NCI-H187 treated with DMSO at 0.1 percent for 48 hours (cell line): ENCODE results near the gene MISP3.
"Not testable (repeated sequence)": the region's sequence is repeated elsewhere in the genome, so short reads cannot be mapped to it uniquely, and the experiment has no call there.

Experiments used
- DNase-seq: peaks from one replicate; lab custom pipeline; 2025; lab: John Stamatoyannopoulos, UW

MISP3 gene

DNA sequence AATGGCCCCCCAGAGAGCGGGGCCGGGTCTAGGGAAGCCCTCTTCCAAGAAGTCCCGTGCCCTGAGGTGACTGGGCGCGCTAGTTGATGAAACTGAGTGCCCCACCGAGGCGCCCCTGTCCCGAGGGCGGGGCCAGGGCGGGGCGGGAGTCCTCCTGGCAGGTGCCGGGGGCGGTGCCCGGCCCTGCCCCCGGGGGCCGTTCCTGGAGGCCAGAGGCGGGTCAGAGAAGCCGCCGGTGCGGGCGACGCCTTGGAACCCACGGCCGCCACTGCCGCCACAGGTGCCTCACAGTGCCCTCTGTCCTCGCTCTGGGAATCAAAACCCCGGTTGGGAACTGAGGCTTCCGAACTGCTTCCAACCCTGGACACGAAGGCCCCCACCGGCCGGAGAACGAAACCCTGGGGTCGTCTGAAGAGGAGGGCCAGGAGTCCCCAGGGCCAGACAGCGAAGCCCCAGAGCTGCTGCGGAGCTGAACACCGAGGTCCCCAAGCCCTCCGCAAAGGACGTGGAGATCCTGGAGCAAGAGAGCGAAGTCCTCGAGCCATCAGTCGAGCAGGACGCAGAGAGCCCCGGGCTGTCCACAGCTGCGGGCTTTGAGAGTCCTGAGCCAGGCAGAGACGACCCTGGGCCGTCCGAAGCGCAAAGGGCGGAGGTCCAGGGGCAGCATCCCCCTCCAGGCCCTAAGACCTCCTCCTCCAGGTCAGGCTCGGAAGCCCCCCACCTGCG is at the start of gene MISP3:
MISP3 (plus strand) TSS at position 252 of the 726 bp plus-strand sequence. CDS start 524 bp downstream, outside the sequence.
- DNase-seq = no peak

DNA sequence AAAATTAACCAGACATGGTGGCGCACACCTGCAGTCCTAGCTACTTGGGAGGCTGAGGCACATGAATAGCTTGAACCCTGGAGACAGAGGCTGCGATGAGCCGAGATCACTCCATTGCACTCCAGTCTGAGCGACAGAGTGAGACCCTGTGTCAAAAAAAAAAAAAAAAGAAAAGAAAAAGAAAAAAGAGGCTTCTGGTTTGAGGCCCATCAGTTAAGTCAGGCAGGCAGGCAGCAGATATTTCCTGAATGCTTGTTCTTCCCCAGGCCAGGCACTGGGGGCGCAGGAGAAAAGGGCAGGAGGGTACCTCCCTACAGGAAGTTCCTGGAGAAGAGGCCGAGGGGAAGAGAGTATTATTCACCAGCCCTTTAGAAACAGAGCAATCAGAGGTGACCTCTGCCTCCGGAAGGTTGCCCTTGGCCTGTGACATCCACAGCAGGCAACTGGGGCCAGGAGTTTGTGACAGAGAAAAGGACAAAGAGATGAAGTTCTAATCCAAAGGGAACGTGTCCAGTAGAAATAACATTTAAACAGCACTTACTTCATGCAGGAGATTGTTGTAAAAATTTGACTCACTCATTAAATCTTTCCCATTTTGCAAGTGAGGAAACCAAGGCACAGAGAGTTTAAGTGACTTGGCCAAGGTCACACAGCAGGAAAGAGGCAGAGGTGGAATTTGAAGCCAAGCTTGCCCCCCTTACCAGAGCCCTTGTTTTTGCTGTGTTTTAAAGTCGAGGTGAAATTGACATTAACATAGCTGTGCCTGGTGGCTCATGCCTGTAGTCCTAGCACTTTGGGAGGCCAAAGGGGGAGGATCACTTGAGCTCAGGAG is 49.0 kb upstream of the MISP3 start:
- DNase-seq = no peak

GRCh38 chr19:14026652-14027192 is 45.9 kb upstream of the MISP3 start:
- not testable (repeated sequence) for DNase-seq

DNA sequence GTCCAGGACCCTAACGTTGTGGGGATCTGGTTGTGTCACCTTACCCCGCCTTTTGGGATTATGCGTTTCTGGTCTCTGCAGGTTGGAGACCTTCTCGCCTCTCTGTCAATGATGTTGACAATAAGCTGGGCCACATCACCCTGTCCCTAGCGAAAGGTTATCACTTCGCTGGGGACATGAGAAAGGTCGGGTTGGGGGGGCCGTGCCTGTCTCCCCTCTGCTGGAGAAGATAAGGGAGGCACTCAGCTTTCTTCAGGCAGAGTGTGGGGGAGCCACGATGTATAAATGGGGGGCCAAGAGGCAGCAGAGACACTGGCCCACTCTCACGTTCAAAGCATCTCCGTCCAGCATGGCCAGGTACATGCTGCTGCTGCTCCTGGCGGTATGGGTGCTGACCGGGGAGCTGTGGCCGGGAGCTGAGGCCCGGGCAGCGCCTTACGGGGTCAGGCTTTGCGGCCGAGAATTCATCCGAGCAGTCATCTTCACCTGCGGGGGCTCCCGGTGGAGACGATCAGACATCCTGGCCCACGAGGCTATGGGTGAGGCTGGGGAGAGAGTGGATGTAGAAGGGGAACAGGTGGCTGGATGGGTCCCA is 44.6 kb upstream of the MISP3 start, which contains the start of gene RLN3:
RLN3 (plus strand) TSS at position 293 of the 595 bp plus-strand sequence; CDS start at position 350, 57 bp downstream.
- DNase-seq = no peak

DNA sequence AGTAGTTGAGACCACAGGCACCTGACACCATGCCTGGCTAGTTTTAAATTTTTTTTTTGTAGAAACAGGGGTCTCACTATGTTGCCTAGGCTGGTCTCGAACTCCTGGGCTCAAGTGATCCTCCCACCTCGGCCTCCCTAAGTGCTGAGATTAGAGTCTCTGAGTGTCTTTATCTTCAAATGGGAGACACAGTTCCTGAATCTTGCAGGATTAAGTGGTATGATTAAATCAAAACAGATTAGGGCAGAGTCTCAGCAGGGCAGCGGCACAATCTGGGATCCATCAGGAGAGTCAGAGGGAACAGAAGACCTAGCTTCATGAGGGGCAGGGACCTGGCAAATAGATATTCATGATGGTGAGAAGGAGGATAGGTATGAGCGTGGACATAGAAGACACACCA is 43.7 kb upstream of the MISP3 start:
- no peak for DNase-seq

GRCh38 chr19:14030997-14031718 is 41.4 kb upstream of the MISP3 start:
- no peak for DNase-seq

- no peak for DNase-seq
These were observed 40.7 kb upstream of the MISP3 start, which contains the start of gene IL27RA for GRCh38 chr19:14031719-14032480. Gene IL27RA (plus strand): TSS chr19:14031762. CDS start chr19:14031873, 111 bp downstream.

- DNase-seq = no peak
These were observed 38.6 kb upstream of the MISP3 start for GRCh38 chr19:14033946-14034345.

DNA sequence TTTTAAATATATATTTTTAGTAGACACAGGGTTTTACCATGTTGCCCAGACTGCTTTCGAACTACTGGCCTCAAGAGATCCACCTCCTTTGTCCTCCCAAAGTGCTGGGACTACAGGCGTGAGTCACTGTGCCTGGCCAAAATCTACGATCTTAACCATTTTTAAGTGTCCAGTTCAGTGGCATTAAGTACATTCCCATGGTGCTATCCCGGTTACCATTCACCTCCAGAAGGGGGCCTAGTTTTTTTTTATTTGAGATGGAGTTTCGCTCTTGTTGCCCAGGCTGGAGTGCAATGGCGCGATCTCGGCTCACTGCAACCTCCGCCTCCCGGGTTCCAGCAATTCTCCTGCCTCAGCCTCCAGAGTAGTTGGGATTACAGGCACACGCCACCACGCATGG is 37.4 kb upstream of the MISP3 start:
- not testable (repeated sequence) for DNase-seq

GRCh38 chr19:14035706-14036105 is 36.9 kb upstream of the MISP3 start:
- DNase-seq = no peak

DNA sequence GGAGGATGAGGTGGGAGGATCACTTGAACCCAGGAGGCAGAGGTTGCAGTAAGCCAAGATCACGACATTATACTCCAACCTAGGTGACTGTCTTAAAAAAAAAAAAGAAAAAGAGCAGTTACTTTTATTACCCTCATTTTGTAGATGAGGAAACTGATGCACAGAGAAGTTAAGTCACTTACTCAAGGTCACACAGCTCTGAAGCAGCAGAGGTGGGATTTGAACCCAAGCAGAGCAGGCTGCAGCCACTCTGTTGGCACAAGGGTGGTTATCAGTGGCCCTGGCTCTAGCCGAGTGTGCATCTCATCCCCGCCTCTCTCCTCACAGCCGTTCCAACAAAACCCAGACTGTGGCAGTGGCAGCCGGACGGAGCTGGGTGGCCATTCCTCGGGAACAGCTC is 33.4 kb upstream of the MISP3 start:
- no peak for DNase-seq

DNA sequence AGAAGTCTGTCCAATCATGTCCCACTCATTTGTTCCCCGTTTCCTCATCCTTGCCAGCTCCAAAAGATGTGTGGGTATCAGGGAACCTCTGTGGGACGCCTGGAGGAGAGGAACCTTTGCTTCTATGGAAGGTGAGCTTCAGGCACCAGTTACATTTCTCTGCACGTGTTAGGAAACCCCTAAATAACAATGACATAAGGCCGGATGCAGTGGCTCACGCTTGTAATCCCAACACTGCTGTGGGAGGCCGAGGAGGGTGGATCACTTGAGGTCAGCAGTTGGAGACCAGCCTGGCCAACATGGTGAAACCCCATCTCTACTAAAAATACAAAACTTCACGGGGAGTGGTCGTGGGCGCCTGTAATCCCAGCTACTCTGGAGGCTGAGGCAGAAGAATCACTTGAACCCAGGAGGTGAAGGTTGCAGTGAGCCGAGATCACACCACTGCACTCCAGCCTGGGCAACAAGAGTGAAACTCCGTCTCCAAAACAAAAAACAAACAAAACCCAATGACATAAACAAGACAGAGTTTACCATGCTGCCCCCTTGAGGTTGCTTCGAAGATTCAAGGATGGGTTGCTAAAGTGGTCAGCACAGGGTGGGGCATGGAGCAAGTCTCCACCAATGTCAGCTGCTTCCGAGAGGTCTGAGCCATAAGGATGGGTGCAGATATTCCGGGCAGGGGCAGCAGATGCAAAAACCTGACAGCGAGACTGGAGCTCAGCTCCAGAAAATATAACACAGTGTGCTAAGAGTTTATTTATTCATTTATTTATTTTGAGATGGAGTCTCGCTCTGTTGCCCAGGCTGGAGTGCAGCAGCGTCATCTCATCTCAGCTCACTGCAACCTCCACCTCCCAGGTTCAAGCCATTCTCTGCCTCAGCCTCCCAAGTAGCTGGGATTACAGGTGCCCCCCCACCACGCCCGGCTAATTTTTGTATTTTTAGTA is 29.7 kb upstream of the MISP3 start:
- DNase-seq = not testable (repeated sequence)

DNA sequence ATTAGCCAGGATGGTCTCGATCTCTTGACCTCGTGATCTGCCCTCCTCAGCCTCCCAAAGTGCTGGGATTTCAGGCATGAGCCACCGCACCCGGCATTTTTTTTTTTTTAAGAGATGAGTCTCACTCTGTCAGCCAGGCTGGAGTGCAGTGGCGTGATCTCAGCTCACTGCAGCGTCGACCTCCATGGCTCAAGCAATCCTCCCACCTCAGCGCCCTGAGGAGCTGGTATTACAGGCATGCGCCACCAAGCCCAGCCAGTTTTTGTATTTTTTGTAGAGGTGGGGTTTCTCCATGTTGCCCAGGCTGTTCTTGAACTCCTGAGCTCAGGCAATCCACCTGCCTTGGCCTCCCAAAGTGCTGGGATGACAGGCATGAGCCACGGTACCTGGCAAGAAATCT is 24.7 kb upstream of the MISP3 start:
- DNase-seq = not testable (repeated sequence)

DNA sequence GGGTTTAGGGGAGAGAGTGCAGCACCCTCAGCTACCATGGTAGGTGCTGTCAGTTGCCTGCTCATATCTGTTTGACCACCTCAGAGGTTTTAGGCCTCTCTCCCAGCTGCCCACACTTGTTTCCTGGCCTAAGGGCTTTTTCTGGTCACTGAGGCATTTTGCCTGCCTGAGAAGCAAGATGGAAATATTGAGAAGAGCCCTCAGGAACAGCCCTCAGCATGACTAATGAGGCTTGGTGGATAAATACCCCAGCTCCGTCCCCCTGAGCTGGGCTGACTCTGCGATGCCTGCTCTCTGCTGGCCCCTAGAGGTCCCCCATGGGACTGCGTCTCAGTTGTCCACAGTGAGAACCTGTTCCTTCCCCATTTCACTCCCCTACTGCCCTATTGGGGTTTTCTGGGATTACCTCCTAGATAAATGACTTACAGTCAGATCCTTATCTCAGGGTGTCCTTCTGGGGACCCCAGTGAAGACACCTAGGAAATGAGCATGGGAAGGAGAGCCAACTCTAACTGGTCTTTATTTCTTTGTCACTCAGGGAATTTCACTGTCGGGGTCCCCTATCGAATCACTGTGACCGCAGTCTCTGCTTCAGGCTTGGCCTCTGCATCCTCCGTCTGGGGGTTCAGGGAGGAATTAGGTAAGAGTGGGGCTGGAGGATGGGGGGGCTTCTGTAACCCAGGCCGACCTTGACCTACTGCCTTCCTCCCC is 24.0 kb upstream of the MISP3 start:
- DNase-seq = no peak

GRCh38 chr19:14050512-14050911 is 22.1 kb upstream of the MISP3 start:
- no peak for DNase-seq

DNA sequence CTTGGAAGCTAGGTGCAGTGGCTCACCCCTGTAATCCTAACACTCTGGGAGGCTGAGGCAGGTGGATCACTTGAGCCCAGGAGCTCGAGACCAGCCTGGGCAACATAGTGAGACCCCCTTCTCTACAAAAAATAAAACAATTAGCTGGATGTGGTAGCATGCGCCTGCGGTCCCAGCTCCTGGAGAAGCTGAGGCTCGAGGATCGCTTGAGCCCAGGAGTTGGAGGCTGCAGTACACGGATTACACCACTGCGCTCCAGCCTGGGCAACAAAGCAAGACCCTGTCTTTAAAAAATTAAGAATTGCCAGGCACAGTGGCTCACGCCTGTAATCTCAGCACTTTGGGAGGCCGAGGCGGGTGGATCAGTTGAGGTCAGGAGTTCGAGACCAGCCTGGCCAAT is 21.6 kb upstream of the MISP3 start:
- not testable (repeated sequence) for DNase-seq

GRCh38 chr19:14051980-14052379 is 20.6 kb upstream of the MISP3 start:
- DNase-seq = no peak

DNA sequence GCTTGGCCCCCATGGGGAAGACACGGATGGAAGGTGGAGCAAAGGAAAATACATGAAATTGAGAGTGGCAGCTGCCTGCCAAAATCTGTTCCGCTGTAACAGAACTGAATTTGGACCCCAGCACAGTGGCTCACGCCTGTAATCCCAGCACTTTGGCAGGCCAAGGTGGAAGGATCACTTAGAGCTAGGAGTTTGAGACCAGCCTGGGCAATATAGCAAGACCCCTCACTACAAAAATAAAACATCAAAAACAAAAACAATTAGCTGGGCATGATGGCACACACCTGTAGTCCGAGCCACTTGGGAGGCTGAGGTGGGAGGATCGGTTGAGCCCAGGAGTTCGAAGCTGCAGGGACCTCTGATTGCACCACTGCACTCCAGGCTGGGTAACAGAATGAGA is 20.1 kb upstream of the MISP3 start:
- DNase-seq = no peak

- DNase-seq = no peak
These were observed 19.6 kb upstream of the MISP3 start for GRCh38 chr19:14053032-14053431.
